NCI-H2029 treated with DMSO at 0.1 percent for 48 hours (cell line): ENCODE data around the gene CTCF.

Source experiments
- DNase-seq: peaks from one replicate; lab custom pipeline; 2025; lab: John Stamatoyannopoulos, UW

CTCF gene

GRCh38 chr16:67685388-67686112 lies 123.2 kb downstream of the CTCF start:
- DNase-seq, result no peak
